Measurements from ENCODE around the gene DTNA.

Gene DTNA

DNA sequence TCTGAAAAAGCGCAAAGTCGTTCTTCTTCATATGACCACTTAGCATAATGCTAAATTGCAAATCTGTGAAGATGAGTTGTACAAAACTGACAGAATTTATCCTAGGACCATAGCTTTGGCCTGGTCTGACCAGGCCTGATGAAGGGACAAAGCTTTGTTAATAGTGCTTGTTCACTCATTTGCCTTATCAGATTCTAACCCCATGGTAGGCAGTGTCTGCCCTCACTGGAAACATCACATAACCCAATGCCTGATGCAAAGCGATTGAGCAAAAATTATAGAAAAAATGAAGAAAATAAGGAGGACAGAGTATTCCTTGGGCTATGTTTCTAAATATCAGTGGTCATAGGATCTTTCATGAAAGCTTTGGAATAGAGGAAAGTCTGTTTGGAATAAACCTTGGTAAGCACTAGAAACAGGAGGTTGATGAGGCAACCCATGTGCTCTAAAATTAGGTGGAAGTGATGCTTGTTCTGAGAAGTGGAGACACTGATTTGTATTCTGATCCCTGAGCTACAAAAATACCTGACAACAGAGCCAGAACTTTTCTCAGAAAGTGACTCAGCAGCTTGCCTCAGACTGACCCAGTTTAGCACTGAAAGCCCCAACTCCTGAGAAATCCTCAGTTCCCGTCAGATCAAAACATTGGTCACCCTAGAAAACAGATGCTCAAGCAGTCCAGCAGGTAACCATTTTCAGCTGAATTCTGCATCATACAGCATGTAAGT is 199.7 kb downstream of the DTNA start:
- TF ChIP-seq, protein P1, sequence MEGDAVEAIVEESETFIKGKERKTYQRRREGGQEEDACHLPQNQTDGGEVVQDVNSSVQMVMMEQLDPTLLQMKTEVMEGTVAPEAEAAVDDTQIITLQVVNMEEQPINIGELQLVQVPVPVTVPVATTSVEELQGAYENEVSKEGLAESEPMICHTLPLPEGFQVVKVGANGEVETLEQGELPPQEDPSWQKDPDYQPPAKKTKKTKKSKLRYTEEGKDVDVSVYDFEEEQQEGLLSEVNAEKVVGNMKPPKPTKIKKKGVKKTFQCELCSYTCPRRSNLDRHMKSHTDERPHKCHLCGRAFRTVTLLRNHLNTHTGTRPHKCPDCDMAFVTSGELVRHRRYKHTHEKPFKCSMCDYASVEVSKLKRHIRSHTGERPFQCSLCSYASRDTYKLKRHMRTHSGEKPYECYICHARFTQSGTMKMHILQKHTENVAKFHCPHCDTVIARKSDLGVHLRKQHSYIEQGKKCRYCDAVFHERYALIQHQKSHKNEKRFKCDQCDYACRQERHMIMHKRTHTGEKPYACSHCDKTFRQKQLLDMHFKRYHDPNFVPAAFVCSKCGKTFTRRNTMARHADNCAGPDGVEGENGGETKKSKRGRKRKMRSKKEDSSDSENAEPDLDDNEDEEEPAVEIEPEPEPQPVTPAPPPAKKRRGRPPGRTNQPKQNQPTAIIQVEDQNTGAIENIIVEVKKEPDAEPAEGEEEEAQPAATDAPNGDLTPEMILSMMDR (IDR thresholded peaks at IDR 0.05; ENCODE audit: poor library complexity, severe bottlenecking) = no peak
- no peaks in the 10 kb centered on the region for H3K27me3 ChIP-seq (ENCODE audit: insufficient read depth, poor library complexity, severe bottlenecking)
- DNase-seq (ENCODE audit: low spot score) = no peak
- no peaks in the 10 kb centered on the region for H3K4me1 ChIP-seq (ENCODE audit: insufficient read depth, poor library complexity, severe bottlenecking)
- ATAC-seq (ENCODE audit: low read depth) = no peak
- no peak overlapping the region for H3K4me3 ChIP-seq (ENCODE audit: severe bottlenecking)
- no peaks in the 10 kb centered on the region for H3K9me3 ChIP-seq (ENCODE audit: severe bottlenecking)
- no peaks in the 10 kb centered on the region for H3K36me3 ChIP-seq (ENCODE audit: low read depth)
- no peak overlapping the region for H3K27ac ChIP-seq (ENCODE audit: poor library complexity, severe bottlenecking)

DNA sequence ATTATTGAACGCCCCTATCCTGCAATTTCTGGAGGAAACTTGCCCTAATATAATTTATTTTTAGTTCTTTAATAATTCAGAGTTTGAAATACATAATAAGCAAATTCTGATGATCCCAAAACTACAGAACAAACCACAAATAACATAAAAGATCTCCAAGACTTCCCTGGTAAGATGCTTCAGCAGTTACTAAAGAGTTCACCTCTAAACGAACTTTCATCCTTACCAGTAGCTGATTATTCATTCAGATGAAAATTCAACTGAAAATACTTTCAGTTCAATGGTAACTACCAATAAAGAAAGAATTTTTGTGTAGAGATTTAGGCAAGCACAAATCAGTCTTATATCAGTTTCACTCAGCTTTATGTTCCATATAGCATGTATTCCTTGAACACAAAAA is 201.0 kb downstream of the DTNA start:
- no peak for DNase-seq (ENCODE audit: low spot score)
- no peaks in the 10 kb centered on the region for H3K4me1 ChIP-seq (ENCODE audit: insufficient read depth, poor library complexity, severe bottlenecking)
- TF ChIP-seq, protein P1 (IDR thresholded peaks at IDR 0.05; ENCODE audit: poor library complexity, severe bottlenecking) = no peak
- no peak for ATAC-seq (ENCODE audit: low read depth)
- no peaks in the 10 kb centered on the region for H3K9me3 ChIP-seq (ENCODE audit: severe bottlenecking)
- H3K27ac ChIP-seq (ENCODE audit: poor library complexity, severe bottlenecking) = no peak overlapping the region
- H3K27me3 ChIP-seq (ENCODE audit: insufficient read depth, poor library complexity, severe bottlenecking) = no peaks in the 10 kb centered on the region
- no peaks in the 10 kb centered on the region for H3K36me3 ChIP-seq (ENCODE audit: low read depth)
- no peak overlapping the region for H3K4me3 ChIP-seq (ENCODE audit: severe bottlenecking)

DNA sequence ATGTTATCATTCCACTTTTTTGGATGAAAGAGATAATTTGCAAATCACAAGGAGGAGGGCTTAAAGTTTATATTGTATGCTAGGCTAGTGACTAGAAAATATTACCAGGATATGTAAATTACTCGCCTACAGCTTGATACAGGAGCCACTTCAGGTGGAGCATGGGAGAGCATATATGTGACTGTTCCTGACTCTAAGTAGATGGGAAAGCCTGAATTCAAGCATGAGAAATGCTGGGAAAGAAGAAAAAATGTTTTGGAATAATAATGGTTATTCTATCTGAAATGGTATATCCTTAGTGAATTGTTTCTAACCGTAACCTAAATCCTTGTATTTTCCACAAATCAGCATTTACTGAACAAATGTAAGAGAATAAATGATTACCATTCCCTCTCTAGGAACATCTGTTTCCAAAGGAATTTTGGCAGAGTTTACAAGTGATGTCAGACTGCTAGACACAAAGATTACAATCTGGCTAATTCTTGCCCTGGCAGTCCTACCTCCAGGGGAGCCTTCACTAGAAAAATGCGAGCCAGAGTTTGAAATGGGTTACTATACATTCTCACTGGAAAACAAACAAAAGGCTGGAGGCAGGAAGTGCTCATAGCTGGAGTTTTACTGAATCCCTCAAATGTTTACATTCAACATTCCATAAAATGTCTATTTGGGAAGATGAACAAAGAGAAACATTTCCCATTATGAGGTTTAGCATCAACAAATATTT is 201.7 kb downstream of the DTNA start:
- Histone ChIP-seq H3K36me3 (ENCODE audit: low read depth) (no peaks in the 10 kb centered on the region), H3K27ac (ENCODE audit: poor library complexity, severe bottlenecking) (no peak overlapping the region), H3K4me3 (ENCODE audit: severe bottlenecking) (no peak overlapping the region), H3K9me3 (ENCODE audit: severe bottlenecking) (no peaks in the 10 kb centered on the region), H3K4me1 (ENCODE audit: insufficient read depth, poor library complexity, severe bottlenecking) (no peaks in the 10 kb centered on the region), H3K27me3 (ENCODE audit: insufficient read depth, poor library complexity, severe bottlenecking) (no peaks in the 10 kb centered on the region)
- DNase-seq (ENCODE audit: low spot score) = no peak
- TF ChIP-seq, protein P1 (IDR thresholded peaks at IDR 0.05; ENCODE audit: poor library complexity, severe bottlenecking) = no peak
- ATAC-seq (ENCODE audit: low read depth) = peak; percentile 38; the same call in 1 of the 3 replicates

DNA sequence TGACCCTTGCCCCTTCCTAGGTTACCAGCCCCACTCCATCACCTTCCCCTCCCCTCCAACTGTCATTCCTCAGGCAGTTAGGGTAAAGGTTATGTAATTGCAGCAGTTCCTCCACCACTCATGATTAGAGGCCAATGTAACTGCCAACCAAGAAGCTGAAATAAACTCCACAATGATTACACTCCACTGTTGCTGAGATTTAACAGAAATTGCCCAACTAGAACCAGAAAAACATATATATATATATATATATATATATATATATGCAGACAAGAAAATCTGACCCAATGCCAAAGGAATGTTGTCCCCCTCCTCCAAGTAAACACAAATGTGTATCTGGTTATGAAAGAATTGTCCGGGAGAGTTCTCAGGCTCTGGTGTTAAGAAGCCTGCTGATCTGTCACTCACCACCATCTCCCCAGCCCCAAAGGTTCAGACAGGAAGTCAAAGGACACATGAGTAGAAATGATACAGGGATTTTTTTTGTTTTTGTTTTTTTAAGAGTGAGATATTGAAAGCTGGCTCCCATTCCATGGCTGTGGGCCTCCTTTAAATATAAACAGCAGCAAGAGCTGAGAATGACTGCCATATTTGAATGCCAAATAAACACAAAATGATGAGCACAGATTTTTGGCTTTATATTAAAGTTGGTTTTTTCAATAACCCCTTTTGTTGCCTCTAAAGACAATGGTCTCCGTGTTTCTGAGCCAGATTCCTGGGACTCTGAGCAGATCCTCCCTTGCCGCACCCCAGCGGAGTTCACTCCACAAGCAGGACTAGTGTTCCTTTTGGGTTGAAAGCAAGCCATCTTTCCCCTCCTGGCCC is 204.0 kb downstream of the DTNA start:
- Histone ChIP-seq H3K27ac (ENCODE audit: poor library complexity, severe bottlenecking) (no peak overlapping the region), H3K4me3 (ENCODE audit: severe bottlenecking) (no peak overlapping the region), H3K36me3 (ENCODE audit: low read depth) (no peaks in the 10 kb centered on the region), H3K4me1 (ENCODE audit: insufficient read depth, poor library complexity, severe bottlenecking) (no peaks in the 10 kb centered on the region), H3K27me3 (ENCODE audit: insufficient read depth, poor library complexity, severe bottlenecking) (no peaks in the 10 kb centered on the region), H3K9me3 (ENCODE audit: severe bottlenecking) (no peaks in the 10 kb centered on the region)
- DNase-seq (ENCODE audit: low spot score) = no peak
- ATAC-seq (ENCODE audit: low read depth) = no peak
- TF ChIP-seq, protein P1 (IDR thresholded peaks at IDR 0.05; ENCODE audit: poor library complexity, severe bottlenecking) = no peak
